ENCODE data around the gene B9D1.

B9D1 gene

GRCh38 chr17:19301274-19301951 lies 61.1 kb downstream of the B9D1 start:
- no peak for DNase-seq

GRCh38 chr17:19299866-19300265 lies 62.7 kb downstream of the B9D1 start:
- no peak for DNase-seq

GRCh38 chr17:19299214-19299747 lies 63.2 kb downstream of the B9D1 start:
- DNase-seq, result no peak

GRCh38 chr17:19298569-19299213 lies 63.8 kb downstream of the B9D1 start:
- no peak for DNase-seq

GRCh38 chr17:19296786-19297778 lies 65.4 kb downstream of the B9D1 start:
- no peak for DNase-seq

GRCh38 chr17:19295473-19296135 lies 66.9 kb downstream of the B9D1 start:
- no peak for DNase-seq

GRCh38 chr17:19294443-19294842 lies 68.1 kb downstream of the B9D1 start:
- DNase-seq, result no peak
